WTC11 (cell line): ENCODE measurements around the gene EGR1. TPM values are rescaled to one million over a fixed set of nuclear protein-coding genes. Genes with fewer than 3 reads are reported as not detected.
"Not testable (repeated sequence)": the region's sequence is repeated elsewhere in the genome, so short reads cannot be mapped to it uniquely, and the experiment has no call there.

Experiments used
- ATAC-seq: fragments of 200-7000 bp; cut with Tn5 transposase; 2 replicates; pipeline ENCODE4 v1.10.0; 2021; ENCODE audit warnings: mild to moderate bottlenecking, moderate library complexity
- CTCF ChIA-PET: fragments of 300-600 bp; sonication (Branson Sonifier 250); formaldehyde crosslinking; loops from one replicate; lab custom pipeline; 2021; ENCODE audit warnings: antibody characterized with exemption; lab: Charles Lee
- POLR2A ChIA-PET: fragments of 350-600 bp; sonication (Branson Sonifier 250); formaldehyde crosslinking; loops from one replicate; lab custom pipeline; 2021; ENCODE audit warnings: antibody characterized with exemption; lab: Charles Lee
- DNase-seq: peaks from one replicate; pipeline ENCODE4 v3.0.0; 2021; ENCODE audit warnings: low spot score
- H3K27ac Mint-ChIP-seq: 2 replicates; pipeline ENCODE4 v1.8.0; 2021; ENCODE audit warnings: mixed read lengths
- H3K27me3 Mint-ChIP-seq: 2 replicates; pipeline ENCODE4 v1.8.0; 2021; ENCODE audit warnings: low read depth, mild to moderate bottlenecking, moderate library complexity, mixed read lengths
- H3K36me3 Mint-ChIP-seq: 2 replicates; pipeline ENCODE4 v1.8.0; 2021; ENCODE audit warnings: mixed read lengths
- H3K4me1 Mint-ChIP-seq: 2 replicates; pipeline ENCODE4 v1.8.0; 2022; ENCODE audit warnings: mixed read lengths
- H3K4me3 Mint-ChIP-seq: 2 replicates; pipeline ENCODE4 v1.8.0; 2021; ENCODE audit warnings: mild to moderate bottlenecking, moderate library complexity, mixed read lengths
- H3K9me3 Mint-ChIP-seq: 2 replicates; pipeline ENCODE4 v1.8.0; 2021; ENCODE audit warnings: mixed read lengths
- AFF4 ChIP-seq: sonication (generic); formaldehyde crosslinking; IDR thresholded peaks from 2 replicates; pipeline ENCODE4 v1.8.1; 2023; ENCODE audit warnings: mild to moderate bottlenecking, missing genetic modification reagents, borderline replicate concordance
- ARID4B ChIP-seq: sonication (generic); formaldehyde crosslinking; IDR thresholded peaks from 2 replicates; pipeline ENCODE4 v1.8.0; 2023; ENCODE audit warnings: missing genetic modification reagents, mild to moderate bottlenecking, borderline replicate concordance
- ATF6 ChIP-seq: sonication (generic); formaldehyde crosslinking; IDR thresholded peaks from 2 replicates; pipeline ENCODE4 v1.8.1; 2023; ENCODE audit warnings: mild to moderate bottlenecking, missing genetic modification reagents
- EMX1 ChIP-seq: fragments of 250-450 bp; sonication (Bioruptor Pico); IDR thresholded peaks from 2 replicates; pipeline ENCODE4 v1.8.0; 2021; ENCODE audit warnings: mild to moderate bottlenecking
- FOXJ3 ChIP-seq: sonication (generic); formaldehyde crosslinking; IDR thresholded peaks from 2 replicates; pipeline ENCODE4 v1.9.0; 2021; ENCODE audit warnings: missing genetic modification reagents, mild to moderate bottlenecking, borderline replicate concordance
- FOXP4 ChIP-seq: sonication (generic); formaldehyde crosslinking; IDR thresholded peaks from 2 replicates; pipeline ENCODE4 v1.8.0; 2022; ENCODE audit warnings: mild to moderate bottlenecking, missing genetic modification reagents
- GABPB1 ChIP-seq: sonication (generic); formaldehyde crosslinking; IDR thresholded peaks from 2 replicates; pipeline ENCODE4 v1.8.1; 2023; ENCODE audit warnings: mild to moderate bottlenecking, missing genetic modification reagents
- IRF1 ChIP-seq: sonication (generic); formaldehyde crosslinking; IDR thresholded peaks from 2 replicates; pipeline ENCODE4 v1.8.0; 2023; ENCODE audit warnings: missing genetic modification reagents
- JUN ChIP-seq: sonication (generic); formaldehyde crosslinking; IDR thresholded peaks from 2 replicates; pipeline ENCODE4 v1.8.0; 2023; ENCODE audit warnings: mild to moderate bottlenecking, missing genetic modification reagents
- KAT7 ChIP-seq: sonication (generic); formaldehyde crosslinking; IDR thresholded peaks from 2 replicates; pipeline ENCODE4 v1.8.1; 2023; ENCODE audit warnings: missing genetic modification reagents, mild to moderate bottlenecking, borderline replicate concordance
- MXD4 ChIP-seq: fragments of 250-450 bp; sonication (Bioruptor Pico); IDR thresholded peaks from 2 replicates; pipeline ENCODE4 v1.8.0; 2021; ENCODE audit warnings: mild to moderate bottlenecking, moderate library complexity, borderline replicate concordance
- NFATC4 ChIP-seq: fragments of 250-450 bp; sonication (Bioruptor Pico); IDR thresholded peaks from 2 replicates; pipeline ENCODE4 v1.9.0; 2021; ENCODE audit warnings: mild to moderate bottlenecking
- PRRX2 ChIP-seq: fragments of 250-450 bp; sonication (Bioruptor Pico); IDR thresholded peaks from 2 replicates; pipeline ENCODE4 v1.8.0; 2021; ENCODE audit warnings: mild to moderate bottlenecking
- SP1 ChIP-seq: sonication (generic); formaldehyde crosslinking; conservative IDR thresholded peaks from 2 replicates; pipeline ENCODE4 v1.8.1; 2022; ENCODE audit warnings: missing genetic modification reagents
- USF2 ChIP-seq: sonication (generic); formaldehyde crosslinking; IDR thresholded peaks from 2 replicates; pipeline ENCODE4 v1.8.1; 2023; ENCODE audit warnings: mild to moderate bottlenecking, missing genetic modification reagents, moderate library complexity
- total RNA-seq: library from RNA; stranded (reverse); gene quantifications from 3 replicates; pipeline ENCODE4 v1.2.3, GENCODE V29; 2021

The EGR1 gene
- total RNA-seq, 1 experiment from 2014 or later = 15.7 TPM

- CTCF ChIA-PET, H3K27ac Mint-ChIP-seq: not testable (repeated sequence)
- H3K36me3 Mint-ChIP-seq = peaks cover 42% of the 10 kb centered on the region
These were observed 42.2 kb downstream of the EGR1 start for GRCh38 chr5:138507485-138507884.

GRCh38 chr5:138508958-138509357 lies 43.7 kb downstream of the EGR1 start:
- DNase-seq = no peak
- Mint-ChIP-seq H3K27me3 (no peaks in the 10 kb centered on the region), H3K4me1 (no peaks in the 10 kb centered on the region), H3K27ac (no peak overlapping the region), H3K4me3 (no peak overlapping the region), H3K36me3 (peaks cover 57% of the 10 kb centered on the region), H3K9me3 (no peaks in the 10 kb centered on the region)
- no peak for ATAC-seq
- CTCF ChIA-PET = no interaction called here
- no peak for TF ChIP-seq AFF4
- no peak for TF ChIP-seq ATF6 (CRISPR knock-in tag)
- TF ChIP-seq MXD4 (CRISPR knock-in tag) = no peak
- TF ChIP-seq NFATC4 = no peak
- no peak for TF ChIP-seq SP1 (CRISPR knock-in tag)
- TF ChIP-seq PRRX2 (CRISPR knock-in tag) = no peak
- TF ChIP-seq KAT7 (CRISPR knock-in tag) = no peak
- TF ChIP-seq ARID4B (CRISPR knock-in tag) = no peak
- TF ChIP-seq EMX1 = no peak
- POLR2A ChIA-PET = no interaction called here

More at GRCh38 chr5:138507485-138507884, 42.2 kb downstream of the EGR1 start:
- DNase-seq, ATAC-seq, POLR2A ChIA-PET, H3K27me3 Mint-ChIP-seq, H3K4me3 Mint-ChIP-seq, H3K4me1 Mint-ChIP-seq, H3K9me3 Mint-ChIP-seq: not testable (repeated sequence)
- TF ChIP-seq GABPB1 (CRISPR knock-in tag) = 0 out of 2 replicates have a peak, but pooled peaks have one; percentile 26

GRCh38 chr5:138514021-138514420 lies 48.7 kb downstream of the EGR1 start:
- peaks cover 84% of the 10 kb centered on the region for H3K36me3 Mint-ChIP-seq
- H3K27ac Mint-ChIP-seq = no peak overlapping the region
- no peak for ATAC-seq
- TF ChIP-seq FOXP4 (no peak), EMX1 (no peak), IRF1 (CRISPR knock-in tag) (no peak), GABPB1 (CRISPR knock-in tag) (no peak), PRRX2 (CRISPR knock-in tag) (no peak), USF2 (CRISPR knock-in tag) (no peak), JUN (no peak), FOXJ3 (CRISPR knock-in tag) (no peak)
- no peaks in the 10 kb centered on the region for H3K9me3 Mint-ChIP-seq
- no peaks in the 10 kb centered on the region for H3K4me1 Mint-ChIP-seq
- ChIA-PET POLR2A (no interaction called here), CTCF (interaction anchor here (0.9 to 1.0 kb wide), 2 partner anchors 10 to 34 kb away, joined by 3 read pairs; no protein-coding TSS in a partner anchor)
- H3K27me3 Mint-ChIP-seq = no peaks in the 10 kb centered on the region
- no peak for DNase-seq
- no peak overlapping the region for H3K4me3 Mint-ChIP-seq
